HG03571 (cell line): Measurements from ENCODE around the gene OR51T1.
"Not testable (repeated sequence)": the region's sequence is repeated elsewhere in the genome, so short reads cannot be mapped to it uniquely, and the experiment has no call there.

ENCODE experiments used
- ATAC-seq: cut with Tn5 transposase; IDR thresholded peaks from one replicate; pipeline ENCODE4 v1.9.1; 2021; ENCODE audit not compliant: unreplicated experiment

OR51T1 gene, protein sequence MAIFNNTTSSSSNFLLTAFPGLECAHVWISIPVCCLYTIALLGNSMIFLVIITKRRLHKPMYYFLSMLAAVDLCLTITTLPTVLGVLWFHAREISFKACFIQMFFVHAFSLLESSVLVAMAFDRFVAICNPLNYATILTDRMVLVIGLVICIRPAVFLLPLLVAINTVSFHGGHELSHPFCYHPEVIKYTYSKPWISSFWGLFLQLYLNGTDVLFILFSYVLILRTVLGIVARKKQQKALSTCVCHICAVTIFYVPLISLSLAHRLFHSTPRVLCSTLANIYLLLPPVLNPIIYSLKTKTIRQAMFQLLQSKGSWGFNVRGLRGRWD

GRCh38 chr11:4881860-4882500, at the start of gene OR51T1:
Gene OR51T1, plus strand, starts transcription at chr11:4881900. Its CDS starts 0 bp downstream, at chr11:4881900.
- no peak for ATAC-seq

GRCh38 chr11:4839851-4840549, 41.7 kb upstream of the OR51T1 start:
- ATAC-seq, result no peak

GRCh38 chr11:4848908-4849532, 32.7 kb upstream of the OR51T1 start, which contains the start of gene OR51S1:
Gene OR51S1, minus strand, starts transcription at chr11:4849208. Its CDS starts 0 bp downstream, at chr11:4849208.
- ATAC-seq, result no peak

DNA sequence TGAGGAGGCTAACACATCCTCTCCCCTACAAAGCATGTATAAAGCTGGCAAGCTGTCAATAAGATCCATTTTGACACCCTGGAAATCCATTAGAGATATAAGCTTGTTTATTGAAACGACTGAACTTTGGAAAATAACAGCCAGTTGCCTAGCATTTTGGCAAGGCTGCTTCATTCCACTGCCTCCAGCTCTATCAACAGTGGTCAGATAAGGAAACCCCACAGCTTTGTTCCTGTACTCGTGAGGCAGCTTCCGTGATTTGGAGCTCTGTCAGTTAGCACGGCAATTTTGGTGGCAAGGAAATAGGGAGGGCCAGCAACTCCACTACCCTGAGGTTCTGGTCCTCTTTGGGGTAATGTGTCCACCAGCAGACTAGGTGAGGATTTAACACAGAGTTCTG, 30.7 kb upstream of the OR51T1 start:
- no peak for ATAC-seq

DNA sequence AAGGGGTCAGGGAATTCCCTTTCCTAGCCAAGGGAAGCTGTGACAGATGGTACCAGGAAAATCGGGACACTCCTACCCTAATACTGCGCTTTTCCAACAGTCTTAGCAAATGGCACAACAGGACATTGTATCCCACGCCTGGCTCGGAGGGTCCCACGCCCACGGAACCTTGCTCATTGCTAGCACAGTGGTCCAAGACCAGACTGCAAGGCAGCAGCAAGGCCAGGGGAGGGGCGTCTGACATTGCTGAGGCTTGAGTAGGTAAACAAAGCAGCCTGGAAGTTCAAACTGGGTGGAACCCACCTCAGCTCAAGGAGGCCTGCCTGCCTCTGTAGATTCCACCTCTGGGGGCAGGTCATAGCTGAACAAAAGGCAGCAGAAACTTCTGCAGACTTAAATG, 27.4 kb upstream of the OR51T1 start:
- not testable (repeated sequence) for ATAC-seq

GRCh38 chr11:4862447-4863236, 19.1 kb upstream of the OR51T1 start:
- ATAC-seq, result no peak

DNA sequence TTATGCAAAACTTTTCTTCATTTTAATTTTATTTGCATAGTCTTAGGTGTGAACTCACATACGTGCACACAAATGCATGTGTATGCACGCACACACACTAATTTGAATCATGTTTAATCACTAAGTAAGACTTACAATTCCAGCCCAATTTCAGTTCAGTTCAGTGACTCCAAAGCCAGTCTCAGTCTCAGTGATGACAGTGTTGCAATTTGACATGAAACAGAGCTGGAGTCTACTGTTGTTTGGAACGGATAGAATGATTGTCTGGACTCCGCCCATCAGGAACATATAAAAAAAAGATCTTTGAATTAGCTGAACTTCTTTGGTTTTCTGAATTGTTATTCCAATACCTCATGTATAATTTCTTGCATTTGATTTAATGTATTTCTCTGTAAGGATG, 17.8 kb upstream of the OR51T1 start:
- no peak for ATAC-seq

DNA sequence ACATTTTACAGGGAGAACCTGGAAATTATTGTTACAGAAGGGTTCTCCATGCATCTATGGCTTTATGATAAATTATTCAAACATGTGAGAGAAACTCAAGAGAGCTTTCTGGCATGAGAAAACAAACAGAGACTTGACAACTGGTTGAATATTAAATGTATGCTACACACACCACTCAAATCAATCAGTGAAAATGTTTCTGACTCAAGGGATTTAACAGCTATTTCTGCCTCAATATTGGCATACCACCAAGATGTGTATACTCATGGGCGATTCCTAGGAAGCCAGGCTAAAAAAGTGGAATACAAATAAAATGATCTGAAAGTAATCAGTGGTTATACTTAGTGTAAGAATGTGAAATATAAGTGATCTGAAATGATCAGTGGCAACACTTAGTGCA, 15.8 kb upstream of the OR51T1 start:
- ATAC-seq, result no peak

GRCh38 chr11:4881188-4881587, 512 bp upstream of the OR51T1 start:
- no peak for ATAC-seq

DNA sequence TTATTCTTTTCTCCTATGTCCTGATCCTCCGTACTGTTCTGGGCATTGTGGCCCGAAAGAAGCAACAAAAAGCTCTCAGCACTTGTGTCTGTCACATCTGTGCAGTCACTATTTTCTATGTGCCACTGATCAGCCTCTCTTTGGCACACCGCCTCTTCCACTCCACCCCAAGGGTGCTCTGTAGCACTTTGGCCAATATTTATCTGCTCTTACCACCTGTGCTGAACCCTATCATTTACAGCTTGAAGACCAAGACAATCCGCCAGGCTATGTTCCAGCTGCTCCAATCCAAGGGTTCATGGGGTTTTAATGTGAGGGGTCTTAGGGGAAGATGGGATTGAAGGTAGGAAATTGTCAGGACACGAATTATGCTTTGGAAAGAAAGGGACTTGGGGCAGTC, 843 bp downstream of the OR51T1 start:
- no peak for ATAC-seq

DNA sequence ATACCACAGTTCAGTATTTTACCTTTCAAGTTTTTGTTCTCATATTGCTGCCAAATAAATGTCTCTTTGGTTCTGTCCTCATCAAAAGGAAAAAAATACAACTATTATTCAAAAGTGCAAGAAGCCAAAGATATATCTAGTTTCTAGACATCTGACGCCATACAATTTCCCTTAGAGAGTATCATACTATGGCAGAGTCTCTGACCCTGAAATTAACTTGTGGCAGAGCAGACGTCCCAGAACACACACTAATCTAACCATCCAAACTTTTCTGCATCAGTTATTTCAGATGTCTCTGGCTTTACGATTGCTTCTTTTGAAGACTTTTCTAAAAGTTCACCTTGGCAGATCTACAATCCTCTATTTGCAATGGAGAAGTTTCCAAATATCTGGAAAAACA, 2.7 kb downstream of the OR51T1 start:
- no peak for ATAC-seq

DNA sequence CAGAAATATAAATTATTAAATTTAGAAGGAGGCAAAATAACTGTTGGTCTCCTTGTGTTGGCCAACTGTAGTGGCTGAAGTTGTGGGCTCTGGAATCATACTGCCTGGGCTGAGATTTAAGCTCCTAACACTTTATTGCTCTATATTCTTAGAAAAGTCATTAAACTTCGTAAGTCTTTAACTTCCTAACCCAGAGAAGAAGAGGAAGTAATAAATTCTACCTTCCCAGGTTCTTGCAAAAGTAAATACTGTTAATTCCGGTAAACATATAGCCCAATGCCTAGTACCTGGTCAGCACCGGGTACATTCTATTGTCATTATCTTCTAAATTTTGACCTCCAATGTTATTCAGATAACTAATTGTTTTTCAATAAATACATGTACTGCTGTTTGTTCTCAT, 4.5 kb downstream of the OR51T1 start:
- ATAC-seq, result no peak

DNA sequence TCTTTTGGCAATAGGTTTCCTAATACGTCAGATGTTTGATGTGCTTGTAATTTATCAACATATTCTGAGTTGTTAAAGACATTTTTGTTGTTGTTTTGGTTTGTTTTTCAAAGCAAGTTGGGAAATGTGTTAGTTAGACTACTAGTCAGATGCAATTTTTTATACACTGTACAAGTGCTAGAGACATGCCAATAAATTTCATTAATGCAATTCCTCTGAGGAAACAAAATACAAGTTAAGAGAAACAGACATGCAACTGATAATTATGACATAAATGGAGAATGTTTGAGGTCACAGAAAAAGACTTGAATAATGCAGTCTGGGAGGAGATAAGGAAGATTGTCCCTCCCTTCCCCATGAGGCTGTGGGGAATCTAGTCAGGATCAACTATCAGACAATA, 5.9 kb downstream of the OR51T1 start:
- no peak for ATAC-seq

GRCh38 chr11:4890279-4890678, 8.6 kb downstream of the OR51T1 start:
- no peak for ATAC-seq

- ATAC-seq, result no peak
Observed at GRCh38 chr11:4891996-4892640, 10.4 kb downstream of the OR51T1 start.

GRCh38 chr11:4903484-4903883, 21.8 kb downstream of the OR51T1 start, which contains the start of gene OR51A7:
Gene OR51A7, plus strand, starts transcription at chr11:4903783. Its CDS starts 3,587 bp downstream, at chr11:4907370.
- no peak for ATAC-seq

DNA sequence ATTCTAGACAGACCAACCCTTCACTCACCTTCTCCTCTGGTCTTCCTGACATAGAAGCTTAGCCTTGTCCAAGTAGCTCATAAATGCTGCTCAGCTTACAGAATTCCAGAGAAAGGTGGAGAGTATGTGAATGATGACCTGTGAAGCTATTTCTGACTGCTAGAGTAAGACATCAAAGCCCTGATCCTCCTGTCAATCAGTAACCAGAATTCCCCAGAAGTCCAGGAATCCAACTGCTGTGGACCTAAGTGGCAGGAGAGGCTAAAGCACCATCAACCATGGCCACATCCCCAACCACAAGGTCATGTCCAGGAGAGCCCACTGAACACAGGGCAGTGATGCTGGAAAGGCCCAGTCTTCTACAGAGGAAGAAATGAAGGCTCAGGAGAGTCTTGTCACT, 34.9 kb downstream of the OR51T1 start:
- no peak for ATAC-seq

- ATAC-seq, result no peak
Observed at GRCh38 chr11:4919250-4919649, 37.5 kb downstream of the OR51T1 start, which contains the start of gene OR51G2. Gene OR51G2, minus strand, starts transcription at chr11:4919350. Its CDS starts 3,687 bp downstream, at chr11:4915663.

GRCh38 chr11:4921796-4922195, 40.1 kb downstream of the OR51T1 start:
- no peak for ATAC-seq

GRCh38 chr11:4922304-4922703, 40.6 kb downstream of the OR51T1 start:
- no peak for ATAC-seq
